ENCODE results near the gene SEPTIN6.

DNA sequence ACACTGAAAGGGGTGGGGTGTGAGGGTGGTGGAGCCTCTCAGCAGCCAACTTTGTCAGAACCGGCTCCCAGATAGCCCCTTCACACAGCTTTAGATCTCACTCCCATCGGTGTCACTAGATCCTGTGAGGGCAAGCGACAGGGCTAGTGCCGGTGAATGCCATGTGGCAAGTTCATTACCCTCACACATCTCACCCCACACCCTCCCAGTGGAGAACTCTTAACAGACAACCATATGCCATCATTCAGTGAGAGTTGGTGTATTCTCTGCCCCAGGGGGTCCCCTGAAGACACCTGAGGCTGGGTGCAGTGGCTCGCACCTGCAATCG lies 15.3 kb downstream of the SEPTIN6 start:
- TF ChIP-seq, protein P1, sequence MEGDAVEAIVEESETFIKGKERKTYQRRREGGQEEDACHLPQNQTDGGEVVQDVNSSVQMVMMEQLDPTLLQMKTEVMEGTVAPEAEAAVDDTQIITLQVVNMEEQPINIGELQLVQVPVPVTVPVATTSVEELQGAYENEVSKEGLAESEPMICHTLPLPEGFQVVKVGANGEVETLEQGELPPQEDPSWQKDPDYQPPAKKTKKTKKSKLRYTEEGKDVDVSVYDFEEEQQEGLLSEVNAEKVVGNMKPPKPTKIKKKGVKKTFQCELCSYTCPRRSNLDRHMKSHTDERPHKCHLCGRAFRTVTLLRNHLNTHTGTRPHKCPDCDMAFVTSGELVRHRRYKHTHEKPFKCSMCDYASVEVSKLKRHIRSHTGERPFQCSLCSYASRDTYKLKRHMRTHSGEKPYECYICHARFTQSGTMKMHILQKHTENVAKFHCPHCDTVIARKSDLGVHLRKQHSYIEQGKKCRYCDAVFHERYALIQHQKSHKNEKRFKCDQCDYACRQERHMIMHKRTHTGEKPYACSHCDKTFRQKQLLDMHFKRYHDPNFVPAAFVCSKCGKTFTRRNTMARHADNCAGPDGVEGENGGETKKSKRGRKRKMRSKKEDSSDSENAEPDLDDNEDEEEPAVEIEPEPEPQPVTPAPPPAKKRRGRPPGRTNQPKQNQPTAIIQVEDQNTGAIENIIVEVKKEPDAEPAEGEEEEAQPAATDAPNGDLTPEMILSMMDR (IDR thresholded peaks at IDR 0.05 in 8 of 11, conservative IDR thresholded peaks at IDR 0.05 in 3 of 11), result no peak
- TF ChIP-seq POLR2A (IDR thresholded peaks at IDR 0.05), result no peak
